ENCODE results near the gene PLP2. TPM values are rescaled to one million over a fixed set of nuclear protein-coding genes. Genes with fewer than 3 reads are reported as not detected.
A peak's percentile ranks its signal among the peaks of the same experiment; 100 is the strongest.

The PLP2 gene
- total RNA-seq, 3 donors from 2014 or later (not counting 1 experiment from before 2014, with no cell fraction given) = 29.3 to 69.7 (median 34.8) TPM

DNA sequence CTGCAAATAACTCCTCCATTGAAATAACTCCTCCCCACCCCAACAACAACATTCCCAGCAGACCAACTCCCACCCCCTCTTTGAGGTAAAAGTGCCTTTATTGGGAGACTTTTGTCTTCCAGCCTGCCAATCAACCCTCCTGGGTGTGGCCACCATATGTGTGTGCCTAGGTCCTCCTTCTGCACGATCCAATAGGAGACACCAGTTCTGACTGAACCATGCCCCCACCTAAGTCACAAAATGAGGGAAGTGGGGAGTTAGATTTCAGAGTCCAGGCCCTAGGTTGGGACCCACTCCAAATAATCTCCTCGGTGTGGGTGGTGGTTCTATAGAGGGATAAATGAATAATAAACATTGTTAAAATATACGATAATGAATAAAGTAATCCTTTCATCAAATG, 3.0 kb downstream of the PLP2 start:
- DNase-seq = no peak
- no peaks in the 10 kb centered on the region for H3K9me3 ChIP-seq (ENCODE audit: control insufficient read depth, insufficient read depth, low read length)
- H3K27me3 Mint-ChIP-seq (ENCODE audit: low read depth in 2 of 2) = no peaks in the 10 kb centered on the region
- ATAC-seq = no peak
- no peaks in the 10 kb centered on the region for H3K27me3 ChIP-seq (ENCODE audit: control insufficient read depth, insufficient read depth, low read length)
- no CpG with 5 or more reads among the region's 3 CpGs for WGBS (ENCODE audit: insufficient coverage)
- peaks cover 25% of the 10 kb centered on the region for H3K4me1 ChIP-seq (ENCODE audit: control insufficient read depth, insufficient read depth, low read length)
- peaks cover 0 to 20% of the 10 kb centered on the region in 2 donors for H3K4me1 Mint-ChIP-seq
- H3K36me3 Mint-ChIP-seq = no peaks in the 10 kb centered on the region
- peaks cover 14% of the 10 kb centered on the region for H3K36me3 ChIP-seq (ENCODE audit: control insufficient read depth, insufficient read depth, low read length)
- no peak overlapping the region for H3K27ac Mint-ChIP-seq
- no peak overlapping the region for H3K4me3 ChIP-seq (ENCODE audit: low read length)
- no peak overlapping the region for H3K27ac ChIP-seq (ENCODE audit: low read length)
- TF ChIP-seq, protein P1, sequence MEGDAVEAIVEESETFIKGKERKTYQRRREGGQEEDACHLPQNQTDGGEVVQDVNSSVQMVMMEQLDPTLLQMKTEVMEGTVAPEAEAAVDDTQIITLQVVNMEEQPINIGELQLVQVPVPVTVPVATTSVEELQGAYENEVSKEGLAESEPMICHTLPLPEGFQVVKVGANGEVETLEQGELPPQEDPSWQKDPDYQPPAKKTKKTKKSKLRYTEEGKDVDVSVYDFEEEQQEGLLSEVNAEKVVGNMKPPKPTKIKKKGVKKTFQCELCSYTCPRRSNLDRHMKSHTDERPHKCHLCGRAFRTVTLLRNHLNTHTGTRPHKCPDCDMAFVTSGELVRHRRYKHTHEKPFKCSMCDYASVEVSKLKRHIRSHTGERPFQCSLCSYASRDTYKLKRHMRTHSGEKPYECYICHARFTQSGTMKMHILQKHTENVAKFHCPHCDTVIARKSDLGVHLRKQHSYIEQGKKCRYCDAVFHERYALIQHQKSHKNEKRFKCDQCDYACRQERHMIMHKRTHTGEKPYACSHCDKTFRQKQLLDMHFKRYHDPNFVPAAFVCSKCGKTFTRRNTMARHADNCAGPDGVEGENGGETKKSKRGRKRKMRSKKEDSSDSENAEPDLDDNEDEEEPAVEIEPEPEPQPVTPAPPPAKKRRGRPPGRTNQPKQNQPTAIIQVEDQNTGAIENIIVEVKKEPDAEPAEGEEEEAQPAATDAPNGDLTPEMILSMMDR (IDR thresholded peaks at IDR 0.05) = no peak
- no peaks in the 10 kb centered on the region for H3K9me3 Mint-ChIP-seq
- intact Hi-C loops (cut with micrococcal nuclease) = no loop called here
- no peak overlapping the region for H3K4me3 Mint-ChIP-seq

DNA sequence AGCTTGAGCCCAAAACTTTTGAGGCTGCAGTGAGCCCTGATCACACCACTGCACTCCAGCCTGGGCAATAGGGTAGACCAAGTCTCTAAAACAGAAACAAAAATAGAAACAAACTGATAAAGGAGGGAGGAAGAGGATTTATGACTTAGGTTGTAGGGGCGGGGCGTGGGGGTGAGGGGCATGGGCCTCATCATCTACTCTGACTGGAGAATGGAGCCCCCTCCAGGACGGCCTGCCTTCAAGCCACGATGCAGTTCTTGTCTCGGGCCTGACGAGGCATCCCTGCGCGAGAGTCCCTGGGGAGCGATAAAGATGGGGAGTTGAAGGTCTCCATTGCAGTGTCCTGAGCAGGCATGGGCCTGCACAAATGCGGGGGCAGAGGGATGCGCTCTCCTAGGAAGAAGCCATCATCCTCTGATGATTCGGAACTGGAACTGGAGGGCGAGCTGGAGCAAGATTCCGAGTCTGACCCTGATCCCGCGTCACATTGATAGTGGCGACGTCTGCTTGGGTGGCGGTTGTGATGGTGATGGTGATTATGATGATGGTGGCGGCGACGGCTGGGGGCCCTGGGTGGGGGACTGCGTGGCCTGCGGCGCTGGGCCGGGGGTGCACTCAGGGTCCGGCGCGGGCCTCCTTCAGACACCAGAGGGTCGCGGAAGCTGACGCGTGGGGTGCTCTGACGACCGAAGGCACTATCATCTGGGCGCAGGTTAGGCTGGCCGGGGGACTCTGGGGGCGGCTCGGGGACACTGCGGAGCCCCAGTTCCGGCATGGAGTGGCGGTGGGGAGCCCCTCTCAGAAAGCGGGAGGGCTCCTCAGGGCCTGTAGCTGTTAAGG, 4.0 kb downstream of the PLP2 start:
- no peaks in the 10 kb centered on the region for H3K36me3 Mint-ChIP-seq
- intact Hi-C loops (cut with micrococcal nuclease) = no loop called here
- no peak overlapping the region for H3K4me3 Mint-ChIP-seq
- no peak overlapping the region for H3K4me3 ChIP-seq (ENCODE audit: low read length)
- H3K9me3 Mint-ChIP-seq = no peaks in the 10 kb centered on the region
- TF ChIP-seq, protein P1 (IDR thresholded peaks at IDR 0.05) = no peak
- H3K36me3 ChIP-seq (ENCODE audit: control insufficient read depth, insufficient read depth, low read length) = peaks cover 14% of the 10 kb centered on the region
- DNase-seq (no peak), ATAC-seq (no peak)
- H3K27ac Mint-ChIP-seq = no peak overlapping the region
- no peaks in the 10 kb centered on the region for H3K9me3 ChIP-seq (ENCODE audit: control insufficient read depth, insufficient read depth, low read length)
- H3K27me3 ChIP-seq (ENCODE audit: control insufficient read depth, insufficient read depth, low read length) = no peaks in the 10 kb centered on the region
- no peak overlapping the region for H3K27ac ChIP-seq (ENCODE audit: low read length)
- no peaks in the 10 kb centered on the region for H3K27me3 Mint-ChIP-seq (ENCODE audit: low read depth in 2 of 2)
- peaks cover 0 to 20% of the 10 kb centered on the region in 2 donors for H3K4me1 Mint-ChIP-seq
- peaks cover 25% of the 10 kb centered on the region for H3K4me1 ChIP-seq (ENCODE audit: control insufficient read depth, insufficient read depth, low read length)
- 95% methylated on average over 38 of the region's 43 CpGs for WGBS (ENCODE audit: insufficient coverage)

DNA sequence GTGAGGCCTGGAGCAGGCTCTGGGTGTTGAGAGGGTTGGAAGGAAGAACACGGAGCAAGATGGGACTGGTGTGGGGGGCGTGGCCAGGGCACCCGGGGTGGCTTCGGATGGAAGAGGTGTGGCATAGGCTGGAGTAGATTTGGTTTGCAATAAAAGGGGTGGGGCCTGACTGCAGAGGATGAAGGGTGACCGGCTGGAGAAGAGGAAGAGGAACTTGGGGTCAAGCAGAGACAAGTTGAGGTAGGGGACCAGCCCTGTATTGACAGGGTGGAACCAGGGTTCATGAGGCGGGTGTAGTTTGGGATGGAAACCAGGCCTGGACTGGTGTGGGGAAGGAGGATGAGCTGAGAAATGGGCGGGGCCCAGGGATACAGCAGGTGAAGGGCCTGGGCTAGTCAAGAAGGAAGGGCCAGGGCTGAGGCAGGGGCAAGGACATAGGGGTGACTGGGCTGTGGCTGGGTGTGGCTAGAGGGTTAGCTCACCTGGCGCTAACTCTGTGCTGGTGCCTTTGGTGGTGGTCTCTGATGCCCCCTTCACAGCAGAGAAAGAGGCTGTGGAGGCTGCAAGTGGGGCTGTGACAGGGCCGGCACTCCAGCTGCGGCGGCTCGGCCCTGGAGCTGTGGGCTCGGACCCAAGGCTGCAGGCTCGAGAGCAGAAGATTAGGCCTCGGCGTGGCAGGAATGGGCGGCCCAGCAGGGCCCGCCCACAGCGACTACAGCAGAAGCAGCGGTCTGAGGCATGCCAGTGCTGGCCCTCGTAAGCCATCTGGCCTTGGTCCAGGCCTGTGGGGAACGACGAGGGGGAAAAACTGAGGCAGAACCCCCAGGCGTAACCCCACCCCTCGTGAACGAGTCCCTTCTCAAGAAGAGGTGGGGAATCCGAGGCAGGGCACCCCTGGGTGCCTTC, 5.0 kb downstream of the PLP2 start:
- peaks cover 16% of the 10 kb centered on the region for H3K36me3 ChIP-seq (ENCODE audit: control insufficient read depth, insufficient read depth, low read length)
- whole genome bisulfite sequencing (ENCODE audit: insufficient coverage) = 86% methylated on average over 25 of the region's 27 CpGs
- intact Hi-C loops (cut with micrococcal nuclease) = no loop called here

More for the DNA sequence above, 5.0 kb downstream of the PLP2 start:
- H3K36me3 Mint-ChIP-seq = no peaks in the 10 kb centered on the region
- H3K4me3 Mint-ChIP-seq = no peak overlapping the region
- ATAC-seq (no peak), DNase-seq (no peak)
- Histone ChIP-seq H3K27ac (ENCODE audit: low read length) (no peak overlapping the region), H3K9me3 (ENCODE audit: control insufficient read depth, insufficient read depth, low read length) (no peaks in the 10 kb centered on the region), H3K4me1 (ENCODE audit: control insufficient read depth, insufficient read depth, low read length) (peaks cover 21% of the 10 kb centered on the region), H3K27me3 (ENCODE audit: control insufficient read depth, insufficient read depth, low read length) (no peaks in the 10 kb centered on the region), H3K4me3 (ENCODE audit: low read length) (no peak overlapping the region)
- no peaks in the 10 kb centered on the region for H3K27me3 Mint-ChIP-seq (ENCODE audit: low read depth in 2 of 2)
- H3K27ac Mint-ChIP-seq = peak overlapping the region in 1 of 2 donors; percentile 54
- H3K4me1 Mint-ChIP-seq = peaks cover 0 to 20% of the 10 kb centered on the region in 2 donors
- TF ChIP-seq, protein P1 (IDR thresholded peaks at IDR 0.05) = no peak
- no peaks in the 10 kb centered on the region for H3K9me3 Mint-ChIP-seq

Measured in natural killer cell (primary cell).